ENCODE data around the gene OS9. TPM values are rescaled to one million over a fixed set of nuclear protein-coding genes. Genes with fewer than 3 reads are reported as not detected.

Gene OS9
- polyA plus RNA-seq, 2 of the 4 experiments (the other 2 are of a cell fraction): 128 to 183 TPM

GRCh38 chr12:57739387-57739786, 45.5 kb downstream of the OS9 start:
- H3K27ac ChIP-seq: no peak overlapping the region
- FAIRE-seq (no peak), DNase-seq (ENCODE audit: low read depth in 1 of 2, low spot score in 1 of 2) (no peak), ATAC-seq (no peak)
- 30% methylated on average over 7 of the region's 7 CpGs for WGBS (ENCODE audit: missing lambda C conversion rate)
- CTCF ChIA-PET: interaction anchor here (0.7 to 10.7 kb wide), 3 partner anchors 11 to 253 kb away, joined by 4 to 242 read pairs (median 4); no protein-coding TSS in a partner anchor
- no peaks in the 10 kb centered on the region for H3K9me3 ChIP-seq
- no peak for TF ChIP-seq HOXA7 (CRISPR knock-in tag; IDR thresholded peaks at IDR 0.05)
- POLR2A ChIA-PET: no interaction called here
- no peak overlapping the region; the same call in 2 of the 3 replicates for H3K4me2 ChIP-seq
- H3K4me1 ChIP-seq: peaks cover 32% of the 10 kb centered on the region
- no peak overlapping the region for H3K4me3 ChIP-seq

GRCh38 chr12:57739914-57740538, 46.1 kb downstream of the OS9 start:
- Histone ChIP-seq H3K4me3 (no peak overlapping the region), H3K4me2 (no peak overlapping the region), H3K4me1 (peaks cover 32% of the 10 kb centered on the region), H3K27ac (no peak overlapping the region), H3K9me3 (no peaks in the 10 kb centered on the region)
- CTCF ChIA-PET: interaction anchor here (1.3 to 10.7 kb wide), 4 partner anchors 16 to 281 kb away, joined by 5 to 242 read pairs (median 10); no protein-coding TSS in a partner anchor
- TF ChIP-seq MAX (IDR thresholded peaks at IDR 0.05) (no peak), FOSB (CRISPR knock-in tag; IDR thresholded peaks at IDR 0.05) (no peak), NPAS2 (CRISPR knock-in tag; IDR thresholded peaks at IDR 0.05; ENCODE audit: borderline replicate concordance) (no peak), HOXA7 (CRISPR knock-in tag; IDR thresholded peaks at IDR 0.05) (no peak), HOXB13 (CRISPR knock-in tag; IDR thresholded peaks at IDR 0.05; ENCODE audit: low read depth) (no peak)
- no peak for DNase-seq (ENCODE audit: low read depth in 1 of 2, low spot score in 1 of 2)
- WGBS (ENCODE audit: missing lambda C conversion rate): 66% methylated on average over 8 of the region's 10 CpGs
- no peak for ATAC-seq
- no peak for FAIRE-seq
- POLR2A ChIA-PET: no interaction called here

GRCh38 chr12:57740656-57741412, 46.9 kb downstream of the OS9 start:
- ChIA-PET POLR2A (no interaction called here), CTCF (interaction anchor here (0.6 to 10.7 kb wide), 8 partner anchors 9 to 282 kb away, joined by 3 to 242 read pairs (median 4); partner anchors contain the start of gene OS9)
- H3K27ac ChIP-seq: no peak overlapping the region
- H3K4me1 ChIP-seq: peaks cover 35% of the 10 kb centered on the region
- no peak overlapping the region for H3K4me2 ChIP-seq
- no peak overlapping the region for H3K4me3 ChIP-seq
- no peaks in the 10 kb centered on the region for H3K9me3 ChIP-seq
- TF ChIP-seq HEYL (CRISPR knock-in tag; IDR thresholded peaks at IDR 0.05) (no peak), EHF (CRISPR knock-in tag; IDR thresholded peaks at IDR 0.05) (no peak), FOSB (CRISPR knock-in tag; IDR thresholded peaks at IDR 0.05) (no peak), CEBPB (IDR thresholded peaks at IDR 0.05) (no peak), RCOR1 (IDR thresholded peaks at IDR 0.05; ENCODE audit: low read depth, low read length) (no peak)
- 81% methylated on average over 5 of the region's 5 CpGs for WGBS (ENCODE audit: missing lambda C conversion rate)
- no peak for FAIRE-seq
- no peak for ATAC-seq
- DNase-seq (ENCODE audit: low read depth in 1 of 2, low spot score in 1 of 2): no peak

GRCh38 chr12:57741413-57741789, 47.5 kb downstream of the OS9 start:
- no peak overlapping the region for H3K27ac ChIP-seq
- ChIA-PET CTCF (interaction anchor here (0.6 to 10.7 kb wide), 8 partner anchors 9 to 158 kb away, joined by 3 to 242 read pairs (median 3); partner anchors contain the start of gene OS9), POLR2A (no interaction called here)
- 80% methylated on average over 1 of the region's 1 CpG for WGBS (ENCODE audit: missing lambda C conversion rate)
- peaks cover 37% of the 10 kb centered on the region for H3K4me1 ChIP-seq
- DNase-seq (ENCODE audit: low read depth in 1 of 2, low spot score in 1 of 2) (no peak), ATAC-seq (no peak), FAIRE-seq (no peak)
- no peaks in the 10 kb centered on the region for H3K9me3 ChIP-seq
- TF ChIP-seq RCOR1 (IDR thresholded peaks at IDR 0.05; ENCODE audit: low read depth, low read length) (no peak), KDM5A (IDR thresholded peaks at IDR 0.05) (no peak), HES2 (IDR thresholded peaks at IDR 0.05) (no peak), CEBPB (IDR thresholded peaks at IDR 0.05) (no peak), PHF8 (IDR thresholded peaks at IDR 0.05; ENCODE audit: borderline replicate concordance, low read depth) (no peak), BCL3 (IDR thresholded peaks at IDR 0.05) (no peak), ATOH8 (CRISPR knock-in tag; IDR thresholded peaks at IDR 0.05; ENCODE audit: low read depth) (no peak), NFE2L2 (conservative IDR thresholded peaks at IDR 0.05; ENCODE audit: low read length) (no peak), HOXB5 (CRISPR knock-in tag; IDR thresholded peaks at IDR 0.05) (no peak), ESRRA (IDR thresholded peaks at IDR 0.05; ENCODE audit: borderline replicate concordance, low read length) (no peak), EP300 (IDR thresholded peaks at IDR 0.05) (no peak), REST (IDR thresholded peaks at IDR 0.05) (no peak), FOXS1 (CRISPR knock-in tag; IDR thresholded peaks at IDR 0.05) (no peak), RFX5 (IDR thresholded peaks at IDR 0.05) (no peak)
- H3K4me2 ChIP-seq: no peak overlapping the region
- H3K4me3 ChIP-seq: no peak overlapping the region

Data from A549 (cell line).